SK-N-SH (cell line): ENCODE measurements around the gene ABHD6. TPM values are rescaled to one million over a fixed set of nuclear protein-coding genes. Genes with fewer than 3 reads are reported as not detected.
"Not testable (repeated sequence)": the region's sequence is repeated elsewhere in the genome, so short reads cannot be mapped to it uniquely, and the experiment has no call there.

Experiments
- CTCF ChIA-PET: fragments of 300-600, 350-600 bp; formaldehyde crosslinking; extraction: SDS; loops from one replicate; lab custom pipeline; 2021; lab: Yijun Ruan, JAX
- POLR2A ChIA-PET: fragments of 350-600 bp; sonication (Branson Sonifier 250); formaldehyde crosslinking; extraction: SDS; loops from one replicate; lab custom pipeline; 2020; ENCODE audit warnings: antibody characterized with exemption, inconsistent platforms; lab: Yijun Ruan, JAX
- DNase-seq: peaks from one replicate; pipeline ENCODE4 v3.0.0; 2012
- H2AFZ ChIP-seq: fragments of 200-600 bp; sonication (generic); 2 replicates; pipeline ENCODE4 v1.8.1; 2016; ENCODE audit warnings: antibody characterized with exemption, mild to moderate bottlenecking, low read depth
- H3F3A ChIP-seq: fragments of 200-600 bp; sonication (generic); replicated peaks from 2 replicates; pipeline ENCODE3; 2016; ENCODE audit warnings: antibody characterized with exemption, mild to moderate bottlenecking; ENCODE audit not compliant: insufficient read depth
- H3K27ac ChIP-seq, 2 experiments: fragments of 200-500 bp in 1 of 2; fragments of 200-600 bp in 1 of 2; sonication (Bioruptor generic) in 1 of 2; sonication (generic), shearing (Covaris generic) in 1 of 2; 2 replicates each; pipeline versions ENCODE4 v1.5.1 to v1.6.1; 2014 to 2016; ENCODE audit warnings: low read depth in 2 of 2, inconsistent platforms in 1 of 2, low read length in 1 of 2, mild to moderate bottlenecking in 1 of 2, mixed read lengths in 1 of 2
- H3K27me3 ChIP-seq: fragments of 200-600 bp; sonication (generic), shearing (Covaris generic); 2 replicates; pipeline ENCODE4 v1.6.1; 2016; ENCODE audit warnings: mixed run types; ENCODE audit not compliant: insufficient read depth
- H3K36me3 ChIP-seq, 2 experiments: fragments of 200-500 bp in 1 of 2; fragments of 200-600 bp in 1 of 2; sonication (Bioruptor generic) in 1 of 2; sonication (generic) in 1 of 2; replicated peaks in 1 of 2; 2 replicates each; pipeline versions ENCODE3 to v1.5.1; 2014 to 2016; ENCODE audit warnings: low read length in 1 of 2, mild to moderate bottlenecking in 1 of 2; ENCODE audit not compliant: insufficient read depth in 2 of 2, control insufficient read depth in 1 of 2
- H3K4me1 ChIP-seq, 2 experiments: fragments of 200-500 bp in 1 of 2; fragments of 200-600 bp in 1 of 2; sonication (Bioruptor generic) in 1 of 2; sonication (generic), shearing (Covaris generic) in 1 of 2; 2 replicates each; pipeline versions ENCODE4 v1.5.1 to v1.6.1; 2014 to 2016; ENCODE audit warnings: low read depth in 1 of 2, low read length in 1 of 2, mixed run types in 1 of 2; ENCODE audit not compliant: insufficient read depth in 2 of 2, control insufficient read depth in 1 of 2
- H3K4me2 ChIP-seq: fragments of 200-600 bp; sonication (generic), shearing (Covaris generic); 2 replicates; pipeline ENCODE4 v1.6.1; 2017; ENCODE audit warnings: mixed run types
- H3K4me3 ChIP-seq, 2 experiments: fragments of 200-500 bp in 1 of 2; fragments of 200-600 bp in 1 of 2; sonication (Bioruptor generic) in 1 of 2; sonication (generic), shearing (Covaris generic) in 1 of 2; 2 replicates each; pipeline versions ENCODE4 v1.5.1 to v1.8.1; 2014 to 2016; ENCODE audit warnings: low read depth in 2 of 2, inconsistent platforms in 1 of 2, low read length in 1 of 2, mild to moderate bottlenecking in 1 of 2, mixed read lengths in 1 of 2, moderate library complexity in 1 of 2
- H3K79me2 ChIP-seq: fragments of 200-600 bp; sonication (generic); 2 replicates; pipeline ENCODE4 v1.8.1; 2017; ENCODE audit warnings: mild to moderate bottlenecking; ENCODE audit not compliant: insufficient read depth
- H3K9ac ChIP-seq: fragments of 200-600 bp; sonication (generic); 2 replicates; pipeline ENCODE4 v1.6.1; 2017; ENCODE audit warnings: mixed run types
- H3K9me2 ChIP-seq: fragments of 200-600 bp; sonication (generic); 2 replicates; pipeline ENCODE4 v1.6.1; 2017; ENCODE audit warnings: mixed run types
- H3K9me3 ChIP-seq: fragments of 200-600 bp; sonication (generic); 2 replicates; pipeline ENCODE4 v1.6.1; 2017; ENCODE audit warnings: mixed run types, mild to moderate bottlenecking, moderate library complexity
- H4K20me1 ChIP-seq: fragments of 200-600 bp; sonication (generic); 2 replicates; pipeline ENCODE4 v1.6.1; 2017; ENCODE audit warnings: mild to moderate bottlenecking, mixed run types; ENCODE audit not compliant: insufficient read depth
- MEF2A ChIP-seq: IDR thresholded peaks from 2 replicates; pipeline ENCODE4 v1.4.0; 2012; ENCODE audit warnings: low read depth, borderline replicate concordance
- NFIC ChIP-seq: IDR thresholded peaks from 2 replicates; pipeline ENCODE4 v1.4.0; 2012; ENCODE audit warnings: borderline replicate concordance
- RAD21 ChIP-seq: IDR thresholded peaks from 2 replicates; pipeline ENCODE4 v1.6.1; 2012; ENCODE audit warnings: mild to moderate bottlenecking, low read length
- REST ChIP-seq: IDR thresholded peaks from 2 replicates; pipeline ENCODE4 v1.6.1; 2012; ENCODE audit warnings: mild to moderate bottlenecking, low read depth, low read length, moderate library complexity
- WGBS: methylation state at CpG from one replicate; pipeline ENCODE4 v1.1.6; 2017; ENCODE audit warnings: low lambda C conversion rate; 5-methylcytosine and 5-hydroxymethylcytosine counted together
- polyA plus RNA-seq, 3 experiments: library from polyadenylated mRNA; depleted of rRNA; stranded (reverse); fragments of >200 nt; gene quantifications; 2 replicates each; pipeline ENCODE4 v1.2.3, GENCODE V29; 2012

ABHD6 gene
- polyA plus RNA-seq, 1 of the 3 experiments (the other 2 are of a cell fraction): 10.7 TPM

- POLR2A ChIA-PET: no interaction called here
- 100% methylated on average over 4 of the region's 4 CpGs for WGBS
Measured at GRCh38 chr3:58241306-58242044, 3.9 kb downstream of the ABHD6 start.

GRCh38 chr3:58242340-58242739 lies 4.7 kb downstream of the ABHD6 start:
- Histone ChIP-seq H3K9me2 (no peaks in the 10 kb centered on the region), H3K9me3 (no peaks in the 10 kb centered on the region), H3K27me3 (no peaks in the 10 kb centered on the region), H3K4me2 (no peak overlapping the region), H3F3A (no peaks in the 10 kb centered on the region), H3K79me2 (peaks cover 20% of the 10 kb centered on the region; the same call in 1 of the 2 replicates), H3K4me3 (no peak overlapping the region), H3K27ac (no peak overlapping the region), H4K20me1 (0 out of 2 replicates have a peak, but pooled peaks cover 6% of the 10 kb centered on the region), H3K9ac (no peak overlapping the region), H2AFZ (no peak overlapping the region), H3K4me1 (peaks cover 0 to 5% of the 10 kb centered on the region in 2 experiments; a peak in 1 of 4 replicates), H3K36me3 (no peaks in the 10 kb centered on the region)
- ChIA-PET CTCF (interaction anchor here (0.6 to 2.1 kb wide), 7 partner anchors 8 to 90 kb away, joined by 3 to 5 read pairs (median 3); partner anchors contain the start of gene PXK), POLR2A (no interaction called here)
- 86% methylated on average over 1 of the region's 1 CpG for WGBS
- no peak for TF ChIP-seq REST
- DNase-seq: no peak

More at GRCh38 chr3:58241306-58242044, 3.9 kb downstream of the ABHD6 start:
- Histone ChIP-seq H3F3A (no peaks in the 10 kb centered on the region), H3K9me3 (no peaks in the 10 kb centered on the region), H3K27me3 (no peaks in the 10 kb centered on the region), H3K79me2 (peaks cover 20% of the 10 kb centered on the region; the same call in 1 of the 2 replicates), H4K20me1 (0 out of 2 replicates have a peak, but pooled peaks cover 6% of the 10 kb centered on the region), H3K9me2 (no peaks in the 10 kb centered on the region), H3K4me3 (no peak overlapping the region), H3K36me3 (no peaks in the 10 kb centered on the region), H3K4me1 (peaks cover 0 to 11% of the 10 kb centered on the region in 2 experiments; a peak in 1 of 4 replicates), H3K9ac (no peak overlapping the region), H3K27ac (no peak overlapping the region), H2AFZ (no peak overlapping the region), H3K4me2 (no peak overlapping the region)
- TF ChIP-seq NFIC (no peak), MEF2A (no peak), RAD21 (no peak)
- CTCF ChIA-PET: interaction anchor here (0.7 to 2.1 kb wide), 7 partner anchors 9 to 1702 kb away, joined by 3 to 5 read pairs (median 3); partner anchors contain the start of gene PXK
- no peak for DNase-seq

DNA sequence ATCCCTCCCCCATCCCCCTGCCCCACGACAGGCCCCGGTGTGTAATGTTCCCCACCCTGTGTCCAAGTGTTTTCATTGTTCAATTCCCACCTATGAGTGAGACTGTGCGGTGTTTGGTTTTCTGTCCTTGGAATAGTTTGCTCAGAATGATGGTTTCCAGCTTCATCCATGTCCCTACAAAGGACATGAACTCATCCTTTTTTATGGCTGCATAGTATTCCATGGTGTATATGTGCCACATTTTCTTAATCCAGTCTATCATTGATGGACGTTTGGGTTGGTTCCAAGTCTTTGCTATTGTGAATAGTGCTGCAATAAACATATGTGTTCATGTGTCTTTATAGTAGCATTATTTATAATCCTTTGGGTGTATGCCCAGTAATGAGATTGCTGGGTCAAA lies 5.3 kb downstream of the ABHD6 start:
- POLR2A ChIA-PET, H3K9me2 ChIP-seq, H3K36me3 ChIP-seq, H3K27ac ChIP-seq, H3K9ac ChIP-seq, H3K27me3 ChIP-seq, H3K4me1 ChIP-seq, H3K9me3 ChIP-seq, H2AFZ ChIP-seq, H3F3A ChIP-seq, H3K4me2 ChIP-seq, DNase-seq, H3K4me3 ChIP-seq, H4K20me1 ChIP-seq: not testable (repeated sequence)
- CTCF ChIA-PET: interaction anchor here (0.9 to 2.1 kb wide), 2 partner anchors 25 to 57 kb away, joined by 4 to 5 read pairs; no protein-coding TSS in a partner anchor
- 70% methylated on average over 4 of the region's 4 CpGs for WGBS
- peaks cover 20% of the 10 kb centered on the region; the same call in 1 of the 2 replicates for H3K79me2 ChIP-seq
